ENCODE results near the gene INTS6. TPM values are rescaled to one million over a fixed set of nuclear protein-coding genes. Genes with fewer than 3 reads are reported as not detected.
A peak's percentile ranks its signal among the peaks of the same experiment; 100 is the strongest.

INTS6 gene
- polyA plus RNA-seq, 4 donors = 8.9 to 23.8 (median 12.3) TPM

- Histone ChIP-seq H3K4me3 (ENCODE audit: low read depth in 1 of 3, low read length in 3 of 3) (no peak overlapping the region), H3K9me3 (ENCODE audit: control insufficient read depth in 2 of 2, insufficient read depth in 1 of 2, low read depth in 1 of 2, low read length in 1 of 2) (no peaks in the 10 kb centered on the region), H3K36me3 (ENCODE audit: control insufficient read depth in 3 of 3, insufficient read depth in 2 of 3, low read depth in 1 of 3, low read length in 3 of 3) (no peaks in the 10 kb centered on the region), H3K27me3 (ENCODE audit: control insufficient read depth in 3 of 3, insufficient read depth in 3 of 3, low read length in 3 of 3) (peaks cover 0 to 2% (median 0%) of the 10 kb centered on the region in 3 donors), H3K4me1 (ENCODE audit: control insufficient read depth in 3 of 3, insufficient read depth in 2 of 3, low read depth in 1 of 3, low read length in 2 of 3) (no peaks in the 10 kb centered on the region), H3K27ac (ENCODE audit: low read depth in 1 of 3, low read length in 2 of 3) (no peak overlapping the region)
- FAIRE-seq (no peak), DNase-seq (no peak)
Measured at GRCh38 chr13:51494156-51494555, 41.3 kb upstream of the INTS6 start.

GRCh38 chr13:51488212-51488611, 35.4 kb upstream of the INTS6 start:
- no peak overlapping the region for H3K27ac ChIP-seq (ENCODE audit: low read depth in 1 of 3, low read length in 2 of 3)
- no peaks in the 10 kb centered on the region for H3K4me1 ChIP-seq (ENCODE audit: control insufficient read depth in 3 of 3, insufficient read depth in 2 of 3, low read depth in 1 of 3, low read length in 2 of 3)
- H3K4me3 ChIP-seq (ENCODE audit: low read depth in 1 of 3, low read length in 3 of 3) = no peak overlapping the region
- FAIRE-seq (no peak), DNase-seq (no peak)
- no peaks in the 10 kb centered on the region for H3K36me3 ChIP-seq (ENCODE audit: control insufficient read depth in 3 of 3, insufficient read depth in 2 of 3, low read depth in 1 of 3, low read length in 3 of 3)
- no peaks in the 10 kb centered on the region for H3K9me3 ChIP-seq (ENCODE audit: control insufficient read depth in 2 of 2, insufficient read depth in 1 of 2, low read depth in 1 of 2, low read length in 1 of 2)
- H3K27me3 ChIP-seq (ENCODE audit: control insufficient read depth in 3 of 3, insufficient read depth in 3 of 3, low read length in 3 of 3) = no peaks in the 10 kb centered on the region
- WGBS, 3 donors = 74 to 85% (median 81%) methylated on average over 2 of the region's 2 CpGs

GRCh38 chr13:51481656-51482055, 28.8 kb upstream of the INTS6 start:
- FAIRE-seq (no peak), DNase-seq (no peak)
- H3K27me3 ChIP-seq (ENCODE audit: control insufficient read depth in 3 of 3, insufficient read depth in 3 of 3, low read length in 3 of 3) = no peaks in the 10 kb centered on the region
- no peaks in the 10 kb centered on the region for H3K4me1 ChIP-seq (ENCODE audit: control insufficient read depth in 3 of 3, insufficient read depth in 2 of 3, low read depth in 1 of 3, low read length in 2 of 3)
- no peak overlapping the region for H3K27ac ChIP-seq (ENCODE audit: low read depth in 1 of 3, low read length in 2 of 3)
- H3K4me3 ChIP-seq (ENCODE audit: low read depth in 1 of 3, low read length in 3 of 3) = no peak overlapping the region
- H3K36me3 ChIP-seq (ENCODE audit: control insufficient read depth in 3 of 3, insufficient read depth in 2 of 3, low read depth in 1 of 3, low read length in 3 of 3) = no peaks in the 10 kb centered on the region
- WGBS, 3 donors = 44 to 74% (median 57%) methylated on average over 1 of the region's 1 CpG
- no peaks in the 10 kb centered on the region for H3K9me3 ChIP-seq (ENCODE audit: control insufficient read depth in 2 of 2, insufficient read depth in 1 of 2, low read depth in 1 of 2, low read length in 1 of 2)

- H3K27ac ChIP-seq (ENCODE audit: low read depth in 1 of 3, low read length in 2 of 3) = no peak overlapping the region
- no peak overlapping the region for H3K4me3 ChIP-seq (ENCODE audit: low read depth in 1 of 3, low read length in 3 of 3)
- no peaks in the 10 kb centered on the region for H3K27me3 ChIP-seq (ENCODE audit: control insufficient read depth in 3 of 3, insufficient read depth in 3 of 3, low read length in 3 of 3)
- H3K4me1 ChIP-seq (ENCODE audit: control insufficient read depth in 3 of 3, insufficient read depth in 2 of 3, low read depth in 1 of 3, low read length in 2 of 3) = no peaks in the 10 kb centered on the region
- DNase-seq (peak in 1 of 2 donors; percentile 28), FAIRE-seq (no peak)
- H3K36me3 ChIP-seq (ENCODE audit: control insufficient read depth in 3 of 3, insufficient read depth in 2 of 3, low read depth in 1 of 3, low read length in 3 of 3) = no peaks in the 10 kb centered on the region
- 16 to 43% (median 25%) methylated on average over 2 of the region's 2 CpGs for WGBS, 3 donors
- H3K9me3 ChIP-seq (ENCODE audit: control insufficient read depth in 2 of 2, insufficient read depth in 1 of 2, low read depth in 1 of 2, low read length in 1 of 2) = no peaks in the 10 kb centered on the region
Measured at GRCh38 chr13:51479199-51479523, 26.3 kb upstream of the INTS6 start.

- FAIRE-seq = no peak
- no peak for DNase-seq
- 78 to 79% (median 79%) methylated on average over 8 of the region's 8 CpGs for WGBS, 3 donors
- H3K4me1 ChIP-seq (ENCODE audit: control insufficient read depth in 3 of 3, insufficient read depth in 2 of 3, low read depth in 1 of 3, low read length in 2 of 3) = no peaks in the 10 kb centered on the region
- no peaks in the 10 kb centered on the region for H3K9me3 ChIP-seq (ENCODE audit: control insufficient read depth in 2 of 2, insufficient read depth in 1 of 2, low read depth in 1 of 2, low read length in 1 of 2)
- H3K4me3 ChIP-seq (ENCODE audit: low read depth in 1 of 3, low read length in 3 of 3) = no peak overlapping the region
- no peaks in the 10 kb centered on the region for H3K27me3 ChIP-seq (ENCODE audit: control insufficient read depth in 3 of 3, insufficient read depth in 3 of 3, low read length in 3 of 3)
- no peak overlapping the region for H3K27ac ChIP-seq (ENCODE audit: low read depth in 1 of 3, low read length in 2 of 3)
- no peaks in the 10 kb centered on the region for H3K36me3 ChIP-seq (ENCODE audit: control insufficient read depth in 3 of 3, insufficient read depth in 2 of 3, low read depth in 1 of 3, low read length in 3 of 3)
Measured at GRCh38 chr13:51478418-51479198, 25.8 kb upstream of the INTS6 start.

- Histone ChIP-seq H3K4me3 (ENCODE audit: low read depth in 1 of 3, low read length in 3 of 3) (no peak overlapping the region), H3K27ac (ENCODE audit: low read depth in 1 of 3, low read length in 2 of 3) (no peak overlapping the region), H3K4me1 (ENCODE audit: control insufficient read depth in 3 of 3, insufficient read depth in 2 of 3, low read depth in 1 of 3, low read length in 2 of 3) (no peaks in the 10 kb centered on the region), H3K9me3 (ENCODE audit: control insufficient read depth in 2 of 2, insufficient read depth in 1 of 2, low read depth in 1 of 2, low read length in 1 of 2) (no peaks in the 10 kb centered on the region), H3K27me3 (ENCODE audit: control insufficient read depth in 3 of 3, insufficient read depth in 3 of 3, low read length in 3 of 3) (no peaks in the 10 kb centered on the region), H3K36me3 (ENCODE audit: control insufficient read depth in 3 of 3, insufficient read depth in 2 of 3, low read depth in 1 of 3, low read length in 3 of 3) (no peaks in the 10 kb centered on the region)
- WGBS, 3 donors = 56 to 72% (median 63%) methylated on average over 2 of the region's 2 CpGs
- FAIRE-seq (no peak), DNase-seq (no peak)
Measured at GRCh38 chr13:51477653-51478324, 25.0 kb upstream of the INTS6 start.

- no peak overlapping the region for H3K27ac ChIP-seq (ENCODE audit: low read depth in 1 of 3, low read length in 2 of 3)
- H3K27me3 ChIP-seq (ENCODE audit: control insufficient read depth in 3 of 3, insufficient read depth in 3 of 3, low read length in 3 of 3) = no peaks in the 10 kb centered on the region
- DNase-seq = no peak
- 54 to 73% (median 62%) methylated on average over 3 of the region's 3 CpGs for WGBS, 3 donors
- H3K4me1 ChIP-seq (ENCODE audit: control insufficient read depth in 3 of 3, insufficient read depth in 2 of 3, low read depth in 1 of 3, low read length in 2 of 3) = no peaks in the 10 kb centered on the region
- no peak overlapping the region for H3K4me3 ChIP-seq (ENCODE audit: low read depth in 1 of 3, low read length in 3 of 3)
- no peaks in the 10 kb centered on the region for H3K9me3 ChIP-seq (ENCODE audit: control insufficient read depth in 2 of 2, insufficient read depth in 1 of 2, low read depth in 1 of 2, low read length in 1 of 2)
- no peak for FAIRE-seq
- H3K36me3 ChIP-seq (ENCODE audit: control insufficient read depth in 3 of 3, insufficient read depth in 2 of 3, low read depth in 1 of 3, low read length in 3 of 3) = no peaks in the 10 kb centered on the region
Measured at GRCh38 chr13:51477149-51477548, 24.3 kb upstream of the INTS6 start.

GRCh38 chr13:51475727-51476501, 23.1 kb upstream of the INTS6 start:
- H3K27ac ChIP-seq (ENCODE audit: low read depth in 1 of 3, low read length in 2 of 3) = no peak overlapping the region
- H3K9me3 ChIP-seq (ENCODE audit: control insufficient read depth in 2 of 2, insufficient read depth in 1 of 2, low read depth in 1 of 2, low read length in 1 of 2) = no peaks in the 10 kb centered on the region
- FAIRE-seq = no peak
- H3K36me3 ChIP-seq (ENCODE audit: control insufficient read depth in 3 of 3, insufficient read depth in 2 of 3, low read depth in 1 of 3, low read length in 3 of 3) = no peaks in the 10 kb centered on the region
- no peak for DNase-seq
- no peak overlapping the region for H3K4me3 ChIP-seq (ENCODE audit: low read depth in 1 of 3, low read length in 3 of 3)
- 53 to 64% (median 58%) methylated on average over 2 of the region's 2 CpGs for WGBS, 3 donors
- no peaks in the 10 kb centered on the region for H3K27me3 ChIP-seq (ENCODE audit: control insufficient read depth in 3 of 3, insufficient read depth in 3 of 3, low read length in 3 of 3)
- H3K4me1 ChIP-seq (ENCODE audit: control insufficient read depth in 3 of 3, insufficient read depth in 2 of 3, low read depth in 1 of 3, low read length in 2 of 3) = no peaks in the 10 kb centered on the region
